HepG2 (cell line): ENCODE results near the gene SERINC5.

Experiments used
- MXD4 ChIP-seq: IDR thresholded peaks from 2 replicates; pipeline ENCODE4 v1.6.1; 2016; ENCODE audit warnings: mild to moderate bottlenecking, missing biosample characterization, missing genetic modification reagents
- POLR2A ChIP-seq, 2 experiments: IDR thresholded peaks; 2 replicates each; pipeline ENCODE4 v1.6.1; 2011; ENCODE audit warnings: low read depth in 2 of 2, low read length in 2 of 2, mild to moderate bottlenecking in 1 of 2, moderate library complexity in 1 of 2; ENCODE audit not compliant: insufficient read depth in 1 of 2
- SKI ChIP-seq: fragments of 450-650 bp; IDR thresholded peaks from one replicate; pipeline ENCODE4 v1.6.1; 2018; ENCODE audit warnings: mild to moderate bottlenecking; ENCODE audit not compliant: partially characterized antibody
- SRSF9 ChIP-seq: fragments of 200-400 bp; formaldehyde crosslinking; IDR thresholded peaks from 2 replicates; pipeline ENCODE4 v1.6.1; 2018; ENCODE audit warnings: borderline replicate concordance, mild to moderate bottlenecking, low read depth, low read length; ENCODE audit not compliant: insufficient read depth, poor library complexity, severe bottlenecking
- TAF1 ChIP-seq: sonication (generic); formaldehyde crosslinking; IDR thresholded peaks from 2 replicates; pipeline ENCODE4 v1.4.0; 2020; ENCODE audit warnings: missing genetic modification reagents
- TEAD2 ChIP-seq: sonication (generic); formaldehyde crosslinking; IDR thresholded peaks from 2 replicates; pipeline ENCODE4 v1.9.0; 2021; ENCODE audit warnings: missing genetic modification reagents
- ZFY ChIP-seq: sonication (generic); formaldehyde crosslinking; IDR thresholded peaks from 2 replicates; pipeline ENCODE4 v1.4.0; 2020; ENCODE audit warnings: missing genetic modification reagents
- TF ChIP-seq, protein P1 (sequence below): sonication (generic); formaldehyde crosslinking; IDR thresholded peaks from 2 replicates; pipeline ENCODE4 v1.5.0; 2020; ENCODE audit warnings: mild to moderate bottlenecking, missing genetic modification reagents, moderate library complexity

DNA sequence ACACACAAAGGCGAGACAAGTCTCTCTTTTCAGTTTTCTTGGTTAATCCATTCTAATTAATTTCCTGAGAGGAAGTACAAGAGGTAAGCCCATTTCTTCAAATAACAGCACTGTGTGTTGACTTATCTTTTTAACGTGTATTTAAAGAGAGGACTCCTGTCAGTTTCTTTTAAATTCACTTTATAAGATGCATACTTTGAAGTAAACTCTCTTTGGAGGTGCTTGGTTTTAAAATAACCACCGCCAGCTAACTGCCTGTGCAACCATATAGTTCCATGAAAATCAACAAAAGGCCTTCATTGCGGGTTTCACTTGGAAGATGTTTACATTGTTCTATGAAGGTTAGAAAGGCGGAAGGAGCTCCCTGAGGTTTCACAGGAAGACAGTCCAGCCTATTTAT lies 13.1 kb upstream of the SERINC5 start:
- TF ChIP-seq MXD4 (CRISPR knock-in tag), result no peak
- TF ChIP-seq, protein P1, sequence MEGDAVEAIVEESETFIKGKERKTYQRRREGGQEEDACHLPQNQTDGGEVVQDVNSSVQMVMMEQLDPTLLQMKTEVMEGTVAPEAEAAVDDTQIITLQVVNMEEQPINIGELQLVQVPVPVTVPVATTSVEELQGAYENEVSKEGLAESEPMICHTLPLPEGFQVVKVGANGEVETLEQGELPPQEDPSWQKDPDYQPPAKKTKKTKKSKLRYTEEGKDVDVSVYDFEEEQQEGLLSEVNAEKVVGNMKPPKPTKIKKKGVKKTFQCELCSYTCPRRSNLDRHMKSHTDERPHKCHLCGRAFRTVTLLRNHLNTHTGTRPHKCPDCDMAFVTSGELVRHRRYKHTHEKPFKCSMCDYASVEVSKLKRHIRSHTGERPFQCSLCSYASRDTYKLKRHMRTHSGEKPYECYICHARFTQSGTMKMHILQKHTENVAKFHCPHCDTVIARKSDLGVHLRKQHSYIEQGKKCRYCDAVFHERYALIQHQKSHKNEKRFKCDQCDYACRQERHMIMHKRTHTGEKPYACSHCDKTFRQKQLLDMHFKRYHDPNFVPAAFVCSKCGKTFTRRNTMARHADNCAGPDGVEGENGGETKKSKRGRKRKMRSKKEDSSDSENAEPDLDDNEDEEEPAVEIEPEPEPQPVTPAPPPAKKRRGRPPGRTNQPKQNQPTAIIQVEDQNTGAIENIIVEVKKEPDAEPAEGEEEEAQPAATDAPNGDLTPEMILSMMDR (CRISPR knock-in tag), result no peak
- TF ChIP-seq POLR2A (IDR thresholded peaks at IDR 0.05; ENCODE audit: insufficient read depth in 1 of 2, low read depth in 2 of 2, low read length in 2 of 2), result no peak
- no peak for TF ChIP-seq SKI
- no peak for TF ChIP-seq ZFY (CRISPR knock-in tag)
- no peak for TF ChIP-seq SRSF9
- TF ChIP-seq TAF1, result no peak
- TF ChIP-seq TEAD2 (CRISPR knock-in tag), result no peak
